Adrenal gland (tissue), 5 donors: ENCODE data around the gene RBPJ.

Experiments
- CTCF ChIP-seq, 6 experiments: fragments of 450-650 bp in 4 of 6; fragments of 200-600 bp in 2 of 6; sonication (generic) in 1 of 6; IDR thresholded peaks; 1 replicate in 5 of 6; 2 replicates in 1 of 6; pipeline versions ENCODE4 v1.5.1 to v1.8.0; 2016 to 2021; ENCODE audit warnings: antibody characterized with exemption in 6 of 6, mild to moderate bottlenecking in 2 of 6, moderate library complexity in 1 of 6
- POLR2A ChIP-seq, 2 donors: fragments of 450-650 bp; IDR thresholded peaks; one replicate each; pipeline ENCODE4 v1.6.1; 2017; ENCODE audit warnings: antibody characterized with exemption in 2 of 2, mild to moderate bottlenecking in 2 of 2, moderate library complexity in 1 of 2
- donor health status: DM: no; HTN: no; CAD: no.

- TF ChIP-seq CTCF (IDR thresholded peaks at IDR 0.05) (no peak), POLR2A (IDR thresholded peaks at IDR 0.05) (no peak)
Observed at GRCh38 chr4:26431461-26432180, 110.8 kb downstream of the RBPJ start.
